Lung (tissue), 12 donors: ENCODE results near the gene TSPYL2. TPM values are rescaled to one million over a fixed set of nuclear protein-coding genes. Genes with fewer than 3 reads are reported as not detected.

ENCODE experiments used
- ATAC-seq: fragments of 200-7000 bp; cut with Tn5 transposase; one replicate; pipeline ENCODE4 v1.9.1; 2020; ENCODE audit warnings: moderate number of reproducible peaks; ENCODE audit not compliant: insufficient read depth, low FRiP score
- DNase-seq, 3 donors: peaks; one replicate each; pipeline ENCODE4 v3.0.0-alpha.2; 2013 to 2017
- H3K27ac ChIP-seq, 2 donors: one replicate each; pipeline ENCODE4 v1.5.1; 2013; ENCODE audit warnings: mild to moderate bottlenecking in 2 of 2, moderate library complexity in 2 of 2, control low read depth in 1 of 2, inconsistent platforms in 1 of 2, low read depth in 1 of 2, low read length in 1 of 2
- H3K27me3 ChIP-seq, 3 donors: one replicate each; pipeline ENCODE4 v1.5.1; 2013; ENCODE audit warnings: low read length in 2 of 3; ENCODE audit not compliant: control insufficient read depth in 3 of 3, insufficient read depth in 3 of 3
- H3K36me3 ChIP-seq, 4 donors: one replicate each; pipeline ENCODE4 v1.5.1; 2013; ENCODE audit warnings: low read length in 4 of 4, mild to moderate bottlenecking in 1 of 4, moderate library complexity in 1 of 4; ENCODE audit not compliant: control insufficient read depth in 4 of 4, insufficient read depth in 4 of 4
- H3K4me1 ChIP-seq, 5 donors: one replicate each; pipeline ENCODE4 v1.5.1; 2013; ENCODE audit warnings: low read length in 5 of 5, mild to moderate bottlenecking in 2 of 5, moderate library complexity in 1 of 5; ENCODE audit not compliant: control insufficient read depth in 5 of 5, insufficient read depth in 5 of 5
- H3K4me3 ChIP-seq: one replicate; pipeline ENCODE4 v1.5.1; 2013; ENCODE audit warnings: mild to moderate bottlenecking, control low read depth, moderate library complexity
- H3K9ac ChIP-seq, 2 donors: one replicate each; pipeline ENCODE4 v1.5.1; 2013; ENCODE audit warnings: low read length in 2 of 2, control low read depth in 1 of 2; ENCODE audit not compliant: insufficient read depth in 1 of 2
- H3K9me3 ChIP-seq, 4 donors: one replicate each; pipeline ENCODE4 v1.5.1; 2013; ENCODE audit warnings: low read length in 3 of 4, mild to moderate bottlenecking in 1 of 4, moderate library complexity in 1 of 4; ENCODE audit not compliant: control insufficient read depth in 4 of 4, insufficient read depth in 3 of 4
- CTCF ChIP-seq: IDR thresholded peaks from 2 replicates; pipeline ENCODE4 v1.5.1; 2012; ENCODE audit warnings: mild to moderate bottlenecking; ENCODE audit errors: control extremely low read depth, extremely low read depth
- WGBS, 2 donors: extraction: QIAGEN DNeasy Blood & Tissue Kit; methylation state at CpG; one replicate each; pipeline ENCODE4 v1.1.7; 2013; 5-methylcytosine and 5-hydroxymethylcytosine counted together
- polyA plus RNA-seq, 2 donors: library from polyadenylated mRNA; stranded (reverse); fragments of 200-250 nt; gene quantifications; one replicate each; pipeline ENCODE4 v1.2.1, GENCODE V29; 2013
- total RNA-seq, 2 donors: library from RNA; depleted of rRNA in 1 of 2; stranded (reverse); fragments of >200 nt in 1 of 2; gene quantifications; one replicate each; pipeline ENCODE4 v1.2.1, GENCODE V29; 2014 to 2021
- donor health status: control.
- donor health status: control.
- donor health status: Bipolar disorder and iron deficiency.
- donor health status: healthy.
- donor health status: DM: yes; HTN: yes; CAD: no.

TSPYL2 gene
- total and polyA plus RNA-seq, 4 donors: 20.8 to 66.2 (median 36.7) TPM

GRCh38 chrX:53093177-53093655 lies 11.0 kb downstream of the TSPYL2 start:
- peak overlapping the region; percentile 90 to 97 for H3K27ac ChIP-seq
- peak; percentile 24 for TF ChIP-seq CTCF
- peak overlapping the region; percentile 25 to 85 for H3K9ac ChIP-seq
- H3K4me3 ChIP-seq: no peak overlapping the region
- 1 to 22% methylated on average over 16 of the region's 16 CpGs for WGBS, 2 donors
- H3K4me1 ChIP-seq: peaks cover 0 to 7% (median 0%) of the 10 kb centered on the region in 5 donors
- peaks cover 3 to 19% (median 9%) of the 10 kb centered on the region in 3 donors for H3K27me3 ChIP-seq
- peaks cover 0 to 1% (median 0%) of the 10 kb centered on the region in 4 donors for H3K36me3 ChIP-seq
- peak; percentile 61 for ATAC-seq
- DNase-seq: peak; percentile 79 to 84 (median 83)
- no peaks in the 10 kb centered on the region for H3K9me3 ChIP-seq

- peak; percentile 83 for ATAC-seq
- peak; percentile 92 to 97 (median 97) for DNase-seq
- Histone ChIP-seq H3K27me3 (peaks cover 3 to 19% (median 7%) of the 10 kb centered on the region in 3 donors), H3K9ac (peak within 1 kb of the TSS; percentile 25 to 85), H3K4me1 (peaks cover 0 to 7% (median 0%) of the 10 kb centered on the region in 5 donors), H3K27ac (peak within 1 kb of the TSS; percentile 94 to 97), H3K36me3 (peaks cover 0 to 1% (median 0%) of the 10 kb centered on the region in 4 donors), H3K4me3 (peak within 1 kb of the TSS; percentile 71), H3K9me3 (no peaks in the 10 kb centered on the region)
- no peak for TF ChIP-seq CTCF
- 0 to 34% methylated on average over 43 to 67 of the region's 67 CpGs for whole genome bisulfite sequencing, 2 donors
These were observed 11.8 kb downstream of the TSPYL2 start, which contains the start of gene KANTR for GRCh38 chrX:53093748-53094581. KANTR (plus strand) TSS chrX:53094142; CDS start chrX:53124273, 30,131 bp downstream.

- 2 to 37% methylated on average over 5 of the region's 5 CpGs for WGBS, 2 donors
- ATAC-seq (no peak), DNase-seq (no peak)
- no peaks in the 10 kb centered on the region for H3K9me3 ChIP-seq
- peak overlapping the region in 1 of 2 donors; percentile 50 for H3K9ac ChIP-seq
- no peak for TF ChIP-seq CTCF
- peaks cover 3 to 19% (median 3%) of the 10 kb centered on the region in 3 donors for H3K27me3 ChIP-seq
- H3K4me1 ChIP-seq: peaks cover 0 to 7% (median 0%) of the 10 kb centered on the region in 5 donors
- H3K27ac ChIP-seq: peak overlapping the region; percentile 66 to 94
- H3K36me3 ChIP-seq: peaks cover 0 to 1% (median 0%) of the 10 kb centered on the region in 4 donors
- peak overlapping the region; percentile 71 for H3K4me3 ChIP-seq
These were observed 12.4 kb downstream of the TSPYL2 start for GRCh38 chrX:53094582-53094905.
